ENCODE data around the gene ACTA2.
"Not testable (repeated sequence)": the region's sequence is repeated elsewhere in the genome, so short reads cannot be mapped to it uniquely, and the experiment has no call there.

ACTA2 gene

DNA sequence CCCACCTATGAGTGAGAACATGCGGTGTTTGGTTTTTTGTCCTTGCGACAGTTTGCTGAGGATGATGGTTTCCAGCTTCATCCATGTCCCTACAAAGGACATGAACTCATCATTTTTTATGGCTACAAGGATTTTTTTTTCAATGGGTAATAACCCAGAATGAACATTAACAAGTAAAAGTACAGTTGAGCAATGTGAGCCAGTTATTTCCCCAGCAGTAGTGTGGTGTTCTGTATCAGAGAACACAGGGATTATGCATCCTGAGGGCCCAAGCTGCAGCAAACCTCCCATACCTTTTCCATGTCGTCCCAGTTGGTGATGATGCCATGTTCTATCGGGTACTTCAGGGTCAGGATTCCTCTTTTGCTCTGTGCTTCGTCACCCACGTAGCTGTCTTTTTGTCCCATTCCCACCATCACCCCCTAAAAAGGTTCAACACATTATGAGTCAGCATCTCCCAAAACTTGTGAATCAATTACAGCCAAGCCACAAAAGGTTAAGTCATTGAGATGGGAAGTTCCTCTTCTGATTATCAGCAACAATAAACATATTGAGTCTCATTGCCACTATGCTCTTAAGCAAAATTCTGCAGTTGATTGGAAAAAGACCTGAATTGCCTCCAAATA is 5.5 kb downstream of the ACTA2 start:
- DNase-seq, result no peak

DNA sequence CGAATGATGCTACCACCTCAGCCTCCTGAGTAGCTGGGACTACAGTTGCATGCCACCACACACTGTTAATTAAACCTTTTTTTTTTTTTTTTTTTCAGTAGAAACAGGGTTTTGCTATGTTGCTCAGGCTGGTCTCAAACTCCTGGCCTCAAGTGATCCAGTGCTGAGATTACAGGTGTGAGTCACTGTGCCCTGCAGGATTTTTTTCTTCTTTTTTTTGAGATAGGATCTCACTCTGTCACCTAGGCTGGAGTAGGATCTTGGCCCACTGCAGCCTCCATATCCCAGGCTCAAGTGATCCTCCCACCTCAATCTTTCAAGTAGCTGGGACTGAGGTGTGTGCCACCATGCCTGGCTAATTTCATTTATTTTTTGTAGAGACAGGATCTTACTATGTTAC is 6.4 kb downstream of the ACTA2 start:
- no peak for DNase-seq

DNA sequence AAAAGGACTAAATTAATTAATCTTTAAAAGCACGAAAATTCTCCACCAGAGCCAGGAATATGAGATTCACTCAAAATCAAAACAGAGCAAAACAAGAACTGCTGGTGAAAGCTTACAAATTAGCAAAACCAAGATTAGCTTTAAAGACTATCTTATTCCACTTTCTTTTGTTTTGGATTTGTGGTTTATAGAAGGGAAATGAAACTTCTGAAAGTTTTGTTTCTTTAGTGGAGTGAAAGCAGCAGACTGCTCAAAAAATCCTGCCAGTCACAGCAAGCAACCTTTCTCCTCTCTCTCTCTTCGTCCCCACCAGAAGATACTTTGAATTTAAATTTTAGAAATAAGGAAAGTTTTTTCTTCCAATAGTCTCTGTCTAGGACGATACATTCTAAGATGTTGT is 7.8 kb downstream of the ACTA2 start:
- DNase-seq, result no peak

DNA sequence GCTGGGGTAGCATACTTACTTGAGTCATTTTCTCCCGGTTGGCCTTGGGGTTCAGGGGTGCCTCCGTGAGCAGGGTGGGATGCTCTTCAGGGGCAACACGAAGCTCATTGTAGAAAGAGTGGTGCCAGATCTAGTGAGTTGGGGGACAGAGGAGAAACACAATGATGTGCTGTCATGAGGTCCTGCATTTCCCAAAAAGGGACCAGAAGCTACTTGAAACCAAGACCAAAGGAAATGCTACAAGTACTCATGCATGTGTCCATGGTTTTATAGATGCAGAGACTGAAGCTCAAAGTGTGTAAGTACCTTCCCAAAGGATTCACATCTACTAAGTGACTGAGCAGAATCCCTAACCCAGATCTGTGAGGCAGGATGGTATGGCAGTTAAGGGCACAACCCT is 8.8 kb downstream of the ACTA2 start:
- no peak for DNase-seq

DNA sequence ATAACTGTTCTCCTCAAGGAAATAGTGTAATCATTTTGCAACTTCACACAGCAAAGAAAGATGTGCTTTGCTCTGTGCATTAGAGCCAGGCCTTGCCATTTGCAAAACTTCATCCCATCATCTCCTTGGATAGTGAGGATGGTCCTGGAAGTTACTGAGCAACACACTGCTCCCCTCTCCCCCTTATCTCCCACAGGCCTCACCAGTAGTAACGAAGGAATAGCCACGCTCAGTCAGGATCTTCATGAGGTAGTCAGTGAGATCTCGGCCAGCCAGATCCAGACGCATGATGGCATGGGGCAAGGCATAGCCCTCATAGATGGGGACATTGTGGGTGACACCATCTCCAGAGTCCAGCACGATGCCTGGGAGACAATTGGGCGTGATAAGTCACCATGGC is 11.5 kb downstream of the ACTA2 start:
- DNase-seq, result no peak

DNA sequence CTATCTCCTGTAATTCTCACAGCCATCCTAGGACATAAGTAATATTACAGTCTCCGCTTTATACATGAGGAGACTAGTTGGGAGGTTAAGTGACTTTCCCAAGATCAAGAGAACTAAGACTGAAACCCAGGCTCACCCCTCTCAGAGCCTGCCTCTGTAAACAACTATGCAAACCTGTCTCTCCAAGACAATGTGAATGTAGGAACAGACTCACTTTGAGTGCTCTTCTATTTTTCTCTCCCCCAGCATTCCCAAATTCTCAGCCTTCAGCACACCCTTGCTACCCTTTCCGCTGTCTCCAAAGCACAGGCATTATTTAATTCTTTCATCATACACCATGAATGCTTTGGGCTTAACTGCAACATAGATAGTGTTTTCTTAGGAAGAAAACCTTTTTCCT is 13.6 kb downstream of the ACTA2 start:
- no peak for DNase-seq

DNA sequence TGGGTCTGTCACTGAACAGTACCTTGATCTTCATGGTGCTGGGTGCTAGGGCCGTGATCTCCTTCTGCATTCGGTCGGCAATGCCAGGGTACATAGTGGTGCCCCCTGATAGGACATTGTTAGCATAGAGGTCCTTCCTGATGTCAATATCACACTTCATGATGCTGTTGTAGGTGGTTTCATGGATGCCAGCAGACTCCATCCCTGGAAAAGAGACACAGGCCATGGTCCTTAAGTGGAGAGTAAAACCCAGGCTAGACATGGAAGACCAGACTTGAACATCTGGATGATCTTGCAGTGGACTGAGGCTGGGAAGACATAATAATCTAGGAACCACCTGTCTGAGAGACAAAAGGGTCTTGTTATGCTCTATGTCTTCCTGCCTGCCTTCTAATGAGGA is 14.5 kb downstream of the ACTA2 start:
- DNase-seq, result no peak

DNA sequence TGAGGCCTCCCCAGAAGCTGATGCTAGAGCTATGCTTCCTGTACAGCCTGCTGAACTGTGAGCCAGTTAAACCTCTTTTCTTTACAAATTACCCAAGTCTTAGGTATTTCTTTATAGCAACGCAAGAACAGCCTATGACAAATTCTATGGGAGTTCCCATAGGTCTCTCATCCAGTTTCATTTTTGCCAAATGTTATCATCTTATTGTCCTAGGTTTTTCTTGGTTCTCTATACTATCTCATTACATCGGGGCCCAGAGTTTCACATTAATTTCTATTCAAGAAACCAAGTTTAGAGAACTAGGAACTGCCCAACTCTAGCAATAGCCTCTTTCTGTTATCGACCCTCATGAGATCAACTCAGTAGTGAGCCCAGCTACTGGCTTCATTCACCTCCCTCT is 15.9 kb downstream of the ACTA2 start:
- no peak for DNase-seq

DNA sequence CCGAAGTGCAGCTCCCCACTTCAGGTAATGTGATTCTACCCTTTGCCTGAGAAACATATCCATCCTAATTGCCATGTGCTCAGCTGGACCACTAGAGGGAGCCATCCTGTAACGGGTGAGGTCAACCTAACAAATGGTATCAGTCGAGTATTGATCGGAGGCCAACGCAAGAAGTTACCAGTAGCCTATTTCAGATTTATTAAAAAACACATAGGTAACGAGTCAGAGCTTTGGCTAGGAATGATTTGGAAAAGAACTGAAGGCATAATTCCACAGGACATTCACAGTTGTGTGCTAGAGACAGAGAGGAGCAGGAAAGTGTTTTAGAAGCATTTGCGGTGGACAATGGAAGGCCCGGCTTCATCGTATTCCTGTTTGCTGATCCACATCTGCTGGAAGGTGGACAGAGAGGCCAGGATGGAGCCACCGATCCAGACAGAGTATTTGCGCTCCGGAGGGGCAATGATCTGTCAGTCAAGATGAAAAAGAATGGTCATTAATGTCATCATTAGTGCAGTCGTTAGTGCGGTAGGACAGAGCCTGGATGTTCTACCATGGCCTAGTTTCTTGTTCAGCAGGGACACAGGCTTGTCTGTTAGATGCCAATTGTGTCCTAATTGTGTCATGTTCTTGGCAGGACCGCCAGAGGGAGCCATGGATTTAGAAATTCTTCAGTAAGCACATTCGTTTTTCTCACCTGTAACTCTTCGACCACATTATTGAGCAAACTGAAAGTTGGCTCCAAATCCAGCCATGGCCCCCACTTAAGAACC is 17.5 kb downstream of the ACTA2 start:
- DNase-seq, result peak; percentile 71

DNA sequence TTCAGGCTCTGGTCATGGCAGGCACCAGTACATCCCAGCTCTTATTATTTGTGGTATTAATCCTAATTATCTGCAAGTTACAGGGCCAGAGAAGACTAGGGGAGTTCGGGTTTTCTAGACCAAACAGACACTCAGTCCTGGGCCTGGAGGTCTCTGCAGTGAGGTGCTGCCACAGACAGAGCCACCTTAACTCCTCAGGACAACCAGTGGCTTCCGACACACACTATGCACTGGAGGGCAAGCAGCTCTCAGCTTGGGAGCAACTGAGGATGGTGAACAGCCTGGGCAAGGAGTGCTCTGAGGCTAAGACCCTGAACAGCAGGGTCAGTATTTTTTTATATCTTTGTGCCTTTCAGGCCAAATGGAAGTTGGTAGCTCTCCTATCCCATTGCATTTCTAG is 19.0 kb downstream of the ACTA2 start:
- DNase-seq, result no peak

DNA sequence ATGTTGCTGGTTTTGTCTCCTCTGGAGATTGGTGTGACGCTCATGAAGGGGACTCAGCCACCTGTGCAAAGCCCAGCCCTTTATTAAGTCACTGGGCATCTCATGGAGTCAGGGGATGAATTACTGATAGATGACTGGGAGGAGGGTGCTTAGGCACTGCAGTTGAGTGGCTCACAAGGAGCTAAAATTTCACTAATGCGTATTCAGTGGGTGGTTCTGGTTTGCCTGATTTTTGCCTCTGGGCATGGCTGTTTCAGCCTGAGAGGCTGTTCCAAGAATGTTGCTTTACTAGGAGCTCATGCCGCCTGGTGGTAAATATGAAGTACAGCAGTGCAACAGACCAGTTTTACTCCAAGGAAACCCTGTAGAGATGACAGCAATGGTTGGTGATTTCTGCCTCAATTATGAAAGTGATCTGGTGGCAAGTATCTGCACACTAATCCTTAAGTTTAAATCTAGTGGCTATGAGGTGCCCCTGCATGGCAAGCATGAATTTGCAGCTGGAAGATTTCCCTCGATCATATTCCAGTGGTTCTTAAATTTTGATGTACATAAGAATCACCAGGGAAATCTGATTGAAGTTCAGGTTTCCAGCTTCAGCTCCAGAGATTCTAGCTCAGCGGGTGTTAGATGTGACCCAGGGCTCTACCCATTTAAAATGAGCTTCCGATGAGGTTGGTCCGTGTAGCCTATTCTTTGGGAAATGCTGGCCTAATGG is 19.9 kb downstream of the ACTA2 start:
- DNase-seq, result peak; percentile 69

DNA sequence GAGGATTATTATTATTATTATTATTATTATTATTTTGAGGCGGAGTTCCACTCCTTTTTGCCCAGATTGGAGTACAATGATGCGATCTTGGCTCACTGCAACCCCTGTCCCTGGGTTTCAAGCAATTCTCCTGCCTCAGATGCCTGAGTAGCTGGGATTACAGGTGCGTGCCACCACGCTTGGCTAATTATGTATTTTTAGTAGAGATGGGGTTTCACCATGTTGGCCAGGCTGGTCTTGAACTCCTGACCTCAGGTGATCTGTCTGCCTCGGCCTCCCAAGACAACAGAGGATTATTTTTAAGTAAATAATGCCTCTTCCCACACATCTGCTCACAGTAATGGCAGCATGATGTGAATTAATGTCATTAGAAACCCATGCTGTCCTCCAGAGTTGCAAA is 20.5 kb downstream of the ACTA2 start:
- not testable (repeated sequence) for DNase-seq

DNA sequence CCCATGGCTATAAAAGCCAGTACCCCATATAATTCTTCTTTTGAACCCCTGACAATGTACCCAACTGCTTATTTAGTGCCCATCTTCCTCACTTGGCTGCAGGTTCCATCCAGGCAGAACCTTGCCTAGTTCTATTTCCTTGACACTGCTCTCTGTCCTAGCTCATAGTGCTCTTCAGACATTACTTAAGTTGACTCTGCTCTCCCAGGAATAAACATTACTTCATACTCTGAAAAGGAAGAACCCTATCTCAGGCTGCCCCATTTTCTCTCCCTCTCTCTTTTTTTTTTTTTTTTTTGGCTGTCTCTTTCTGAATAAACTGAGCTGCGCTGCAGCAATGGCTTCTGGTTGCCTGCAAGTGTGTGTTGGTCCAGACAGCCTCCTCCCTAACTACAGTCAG is 21.0 kb downstream of the ACTA2 start:
- no peak for DNase-seq

DNA sequence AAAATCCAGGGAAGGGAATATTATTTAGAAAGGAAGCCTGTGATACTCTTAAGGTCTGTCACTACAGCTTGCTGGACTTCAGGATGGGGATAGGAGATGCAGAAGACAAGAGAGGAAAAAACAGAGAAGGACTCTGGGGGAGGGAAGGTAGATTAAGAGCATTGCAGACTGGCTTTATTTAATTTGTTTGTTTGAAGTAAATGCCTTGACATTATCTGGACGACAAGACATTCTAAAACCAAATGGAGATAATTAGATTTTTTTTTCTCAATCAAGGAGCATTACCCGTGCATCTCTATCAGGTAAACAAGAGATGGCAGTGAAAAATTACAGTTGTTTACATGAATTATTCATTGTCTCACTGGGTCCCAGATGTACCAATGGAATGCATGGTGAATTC is 24.3 kb downstream of the ACTA2 start:
- no peak for DNase-seq

DNA sequence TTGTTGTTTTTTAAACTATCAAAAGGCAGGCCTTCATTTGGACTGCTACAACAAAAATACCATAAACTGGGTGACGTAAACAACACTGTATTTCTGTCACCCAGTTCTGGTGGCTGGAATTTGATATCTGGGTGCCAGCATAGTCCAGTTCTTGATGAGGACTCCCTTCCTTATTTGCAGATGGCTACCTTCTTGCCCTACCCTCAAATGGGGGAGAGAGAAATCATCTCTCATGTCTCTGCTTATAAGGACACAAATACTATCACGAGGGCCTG is 25.2 kb downstream of the ACTA2 start:
- no peak for DNase-seq

DNA sequence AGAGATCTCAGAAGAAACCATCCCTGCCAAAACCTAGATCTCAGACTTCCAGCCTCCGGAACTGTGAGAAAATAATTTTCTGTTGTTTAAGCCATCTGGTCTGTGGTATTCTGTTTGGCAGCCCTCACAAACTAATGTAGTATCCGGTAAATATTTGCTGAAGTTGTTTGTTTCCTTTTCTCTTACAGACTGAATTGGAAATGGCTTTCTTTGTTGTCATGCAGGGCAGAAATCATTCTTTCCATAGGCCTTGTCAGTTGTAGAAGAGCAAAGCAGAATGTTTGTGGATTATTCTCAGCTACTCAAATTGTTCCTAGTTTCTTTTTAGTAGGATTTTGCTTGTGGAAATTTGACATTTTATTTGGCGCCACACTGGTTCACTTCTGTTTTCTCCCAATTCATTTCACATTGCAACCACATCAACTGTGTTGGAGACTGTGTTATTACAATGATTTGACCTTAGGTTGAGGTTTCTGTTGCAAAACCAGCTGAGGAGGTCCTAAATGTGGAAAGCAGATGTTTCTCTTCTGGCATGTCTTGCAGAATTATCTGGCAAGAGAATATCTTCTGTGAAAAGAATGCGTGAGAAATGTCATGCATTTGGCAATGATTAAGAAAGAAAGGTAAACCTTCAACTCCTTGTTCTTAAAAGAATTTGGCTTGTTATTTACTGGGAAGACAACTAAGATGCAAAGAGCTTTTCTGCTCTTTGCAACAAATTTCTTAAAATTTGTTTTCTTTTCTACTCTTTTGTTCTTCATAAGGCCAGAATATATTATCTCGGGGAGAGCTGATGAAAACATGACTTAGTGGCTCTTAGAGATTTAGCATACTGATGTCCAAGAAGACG is 25.8 kb downstream of the ACTA2 start:
- DNase-seq, result peak; percentile 15

DNA sequence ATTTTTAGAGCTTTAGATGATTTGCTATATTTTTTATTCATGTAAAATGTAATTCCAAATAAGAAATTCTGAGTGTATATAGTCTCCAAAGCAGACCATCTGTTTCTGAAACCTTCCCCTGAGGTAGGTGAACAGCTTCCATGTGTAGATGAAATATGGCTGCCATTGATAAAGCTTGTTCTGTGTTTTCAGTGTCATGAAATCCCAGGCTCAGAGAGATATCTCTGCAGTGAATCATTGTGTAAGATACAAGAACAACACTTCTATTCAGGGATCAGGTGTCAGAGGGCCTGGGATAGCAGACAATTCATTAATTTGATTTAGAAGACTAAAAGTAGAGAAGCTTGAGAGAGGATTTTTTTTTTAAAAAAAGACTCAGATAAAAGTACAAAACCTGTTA is 29.1 kb downstream of the ACTA2 start:
- DNase-seq, result no peak

DNA sequence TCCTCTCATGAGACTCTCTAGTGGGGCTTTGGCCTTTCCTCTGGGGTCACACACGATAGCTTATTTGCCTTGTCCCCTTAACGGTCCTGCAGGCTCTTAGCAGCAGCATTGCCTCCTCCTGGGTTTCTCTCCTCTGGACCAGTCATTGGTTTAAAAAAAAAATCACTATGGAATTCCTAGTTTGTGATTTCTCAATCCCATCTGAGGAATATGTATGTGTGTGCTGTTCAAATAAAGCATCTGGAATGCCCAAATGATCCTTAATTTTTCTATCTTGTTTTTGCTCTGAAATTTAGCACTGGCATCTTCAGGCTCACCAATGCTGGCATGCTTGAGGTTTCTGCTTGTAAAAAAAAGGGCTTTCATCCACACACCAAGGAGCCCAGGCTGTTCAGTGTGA is 30.5 kb downstream of the ACTA2 start:
- no peak for DNase-seq

DNA sequence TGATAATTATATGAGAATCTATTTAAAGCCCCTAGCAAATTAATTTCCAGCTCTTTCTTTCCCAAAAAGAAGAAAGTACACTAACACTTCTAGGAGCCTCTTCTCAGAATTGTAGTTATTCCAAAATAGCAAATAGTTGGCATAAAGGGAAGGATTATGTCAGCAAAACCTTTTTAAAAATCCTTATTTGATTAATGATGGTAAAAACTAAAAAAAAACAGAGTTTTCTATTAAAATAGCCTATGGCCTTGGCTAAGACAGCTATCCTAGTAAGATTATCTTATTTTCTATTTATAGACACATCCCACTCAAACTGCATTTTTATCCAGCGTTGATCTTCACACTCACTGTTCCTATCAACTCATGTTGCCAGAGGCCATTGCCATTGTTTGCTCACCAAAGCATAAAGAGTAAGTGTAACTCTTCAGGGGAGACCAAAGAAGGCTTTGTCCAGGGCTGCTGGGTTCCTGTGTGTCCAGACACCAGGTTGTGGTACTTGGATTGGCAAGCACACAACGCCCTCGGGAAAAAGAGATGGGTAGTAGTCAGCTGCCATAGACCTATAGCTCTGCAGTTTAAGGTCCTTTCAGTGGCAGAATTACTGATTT is 31.5 kb downstream of the ACTA2 start:
- DNase-seq, result no peak

DNA sequence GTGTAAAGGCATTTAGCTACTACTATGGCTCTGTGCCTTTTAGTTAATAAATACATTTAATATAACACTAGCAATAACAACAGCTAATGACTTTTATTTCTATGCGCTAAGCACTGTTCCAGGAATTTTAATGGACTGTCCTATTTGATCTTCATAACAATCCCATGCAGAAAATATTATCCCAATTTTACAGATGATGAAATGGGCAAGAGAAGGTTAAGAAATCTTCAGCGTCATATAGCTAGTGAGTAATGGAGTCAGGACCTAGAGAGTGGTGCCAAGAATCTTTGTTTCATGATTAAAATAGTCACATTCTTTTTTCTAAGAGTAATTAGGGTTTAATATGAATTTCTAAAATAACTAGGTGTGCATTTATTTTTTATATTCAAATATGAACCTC is 32.4 kb downstream of the ACTA2 start:
- no peak for DNase-seq

DNA sequence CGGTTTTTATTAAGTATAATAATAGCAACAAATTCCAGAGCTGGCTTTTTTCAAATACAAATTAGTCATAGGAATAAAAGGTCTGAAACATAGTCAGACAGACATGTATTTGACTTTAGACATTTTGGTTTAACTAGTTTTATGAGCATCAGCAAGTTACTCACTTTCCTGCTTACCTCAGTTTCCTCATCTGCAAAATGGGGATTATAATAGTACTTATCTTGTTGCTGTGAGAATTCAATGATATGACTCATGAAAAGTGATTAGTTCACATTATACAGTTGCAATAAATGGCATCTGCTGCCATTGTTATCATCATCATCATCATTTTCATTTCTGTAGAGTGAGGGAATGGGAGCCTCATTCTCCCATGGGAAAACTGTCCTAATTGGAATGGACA is 33.5 kb downstream of the ACTA2 start:
- DNase-seq, result no peak

DNA sequence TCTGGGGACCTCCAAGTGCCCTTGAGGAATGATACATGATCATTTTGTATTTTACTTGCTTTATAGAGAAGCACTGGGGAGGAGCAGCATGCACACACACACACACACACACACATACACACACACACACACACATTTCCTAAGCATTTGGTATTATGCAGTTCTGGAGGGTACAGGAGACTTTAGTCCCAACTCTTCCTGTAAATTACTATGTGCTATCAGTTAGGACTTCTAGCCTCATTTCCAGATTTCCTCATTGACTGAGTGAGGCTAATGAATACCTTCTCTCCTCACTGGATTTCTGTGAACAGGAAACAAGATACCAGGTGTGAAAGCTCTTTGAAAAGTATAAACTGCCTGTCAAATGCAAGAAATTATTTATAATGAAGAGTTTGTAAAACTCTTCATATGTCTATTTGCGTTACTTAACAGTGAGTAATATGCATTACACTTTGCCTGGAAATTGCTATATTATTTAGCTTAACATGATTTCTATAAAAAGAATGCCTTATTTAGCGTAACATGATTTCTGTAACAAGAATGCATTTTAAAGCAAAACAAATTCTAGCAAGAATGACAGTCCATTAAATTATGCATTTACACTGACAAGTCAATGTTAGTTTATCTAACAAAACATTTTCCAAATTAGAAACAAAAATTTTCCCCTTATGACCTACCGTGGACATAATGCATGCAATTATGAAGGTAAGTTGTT is 34.2 kb downstream of the ACTA2 start:
- DNase-seq, result no peak

DNA sequence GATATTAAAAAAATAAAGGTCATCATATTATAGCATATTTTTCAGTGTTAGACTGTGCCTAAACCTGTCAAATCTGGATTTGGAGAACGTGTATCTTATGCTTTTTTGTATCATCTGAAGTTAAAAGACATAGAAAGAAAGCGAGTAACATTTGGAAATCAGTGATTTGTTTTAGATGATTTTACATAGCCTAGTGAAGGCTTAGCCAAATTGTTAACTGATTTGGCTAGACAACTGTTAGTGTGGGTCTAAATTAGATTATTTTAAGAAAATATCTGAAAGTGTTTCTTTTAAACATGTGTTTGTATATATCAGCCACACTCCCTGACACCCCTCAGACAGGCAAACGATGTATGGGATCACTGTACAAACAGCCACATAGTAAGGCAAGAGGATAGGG is 35.6 kb downstream of the ACTA2 start:
- no peak for DNase-seq
